ENCODE data around the gene LYRM4.

Gene LYRM4

GRCh38 chr6:5105146-5105545, 155.6 kb downstream of the LYRM4 start:
- TF ChIP-seq, protein P1, sequence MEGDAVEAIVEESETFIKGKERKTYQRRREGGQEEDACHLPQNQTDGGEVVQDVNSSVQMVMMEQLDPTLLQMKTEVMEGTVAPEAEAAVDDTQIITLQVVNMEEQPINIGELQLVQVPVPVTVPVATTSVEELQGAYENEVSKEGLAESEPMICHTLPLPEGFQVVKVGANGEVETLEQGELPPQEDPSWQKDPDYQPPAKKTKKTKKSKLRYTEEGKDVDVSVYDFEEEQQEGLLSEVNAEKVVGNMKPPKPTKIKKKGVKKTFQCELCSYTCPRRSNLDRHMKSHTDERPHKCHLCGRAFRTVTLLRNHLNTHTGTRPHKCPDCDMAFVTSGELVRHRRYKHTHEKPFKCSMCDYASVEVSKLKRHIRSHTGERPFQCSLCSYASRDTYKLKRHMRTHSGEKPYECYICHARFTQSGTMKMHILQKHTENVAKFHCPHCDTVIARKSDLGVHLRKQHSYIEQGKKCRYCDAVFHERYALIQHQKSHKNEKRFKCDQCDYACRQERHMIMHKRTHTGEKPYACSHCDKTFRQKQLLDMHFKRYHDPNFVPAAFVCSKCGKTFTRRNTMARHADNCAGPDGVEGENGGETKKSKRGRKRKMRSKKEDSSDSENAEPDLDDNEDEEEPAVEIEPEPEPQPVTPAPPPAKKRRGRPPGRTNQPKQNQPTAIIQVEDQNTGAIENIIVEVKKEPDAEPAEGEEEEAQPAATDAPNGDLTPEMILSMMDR (conservative IDR thresholded peaks at IDR 0.05; ENCODE audit: low read length), result no peak
- no peak overlapping the region for H3K4me3 ChIP-seq (ENCODE audit: low read length)
- no peak for DNase-seq (ENCODE audit: low read depth)

GRCh38 chr6:5104667-5105066, 156.1 kb downstream of the LYRM4 start:
- TF ChIP-seq, protein P1 (conservative IDR thresholded peaks at IDR 0.05; ENCODE audit: low read length), result no peak
- DNase-seq (ENCODE audit: low read depth), result no peak

GRCh38 chr6:5103250-5103649, 157.5 kb downstream of the LYRM4 start:
- TF ChIP-seq, protein P1 (conservative IDR thresholded peaks at IDR 0.05; ENCODE audit: low read length), result no peak
- DNase-seq (ENCODE audit: low read depth), result no peak
- H3K4me3 ChIP-seq (ENCODE audit: low read length), result no peak overlapping the region

More at GRCh38 chr6:5104667-5105066, 156.1 kb downstream of the LYRM4 start:
- no peak overlapping the region for H3K4me3 ChIP-seq (ENCODE audit: low read length)

GRCh38 chr6:5102267-5102970, 158.3 kb downstream of the LYRM4 start:
- H3K4me3 ChIP-seq (ENCODE audit: low read length), result no peak overlapping the region
- DNase-seq (ENCODE audit: low read depth), result no peak
- TF ChIP-seq, protein P1 (conservative IDR thresholded peaks at IDR 0.05; ENCODE audit: low read length), result no peak

- no peak for DNase-seq (ENCODE audit: low read depth)
- no peak overlapping the region for H3K4me3 ChIP-seq (ENCODE audit: low read length)
- TF ChIP-seq, protein P1 (conservative IDR thresholded peaks at IDR 0.05; ENCODE audit: low read length), result no peak
Observed at GRCh38 chr6:5100806-5101205, 159.9 kb downstream of the LYRM4 start.

GRCh38 chr6:5099537-5099936, 161.2 kb downstream of the LYRM4 start:
- TF ChIP-seq, protein P1 (conservative IDR thresholded peaks at IDR 0.05; ENCODE audit: low read length), result no peak
- no peak overlapping the region for H3K4me3 ChIP-seq (ENCODE audit: low read length)
- no peak for DNase-seq (ENCODE audit: low read depth)

DNA sequence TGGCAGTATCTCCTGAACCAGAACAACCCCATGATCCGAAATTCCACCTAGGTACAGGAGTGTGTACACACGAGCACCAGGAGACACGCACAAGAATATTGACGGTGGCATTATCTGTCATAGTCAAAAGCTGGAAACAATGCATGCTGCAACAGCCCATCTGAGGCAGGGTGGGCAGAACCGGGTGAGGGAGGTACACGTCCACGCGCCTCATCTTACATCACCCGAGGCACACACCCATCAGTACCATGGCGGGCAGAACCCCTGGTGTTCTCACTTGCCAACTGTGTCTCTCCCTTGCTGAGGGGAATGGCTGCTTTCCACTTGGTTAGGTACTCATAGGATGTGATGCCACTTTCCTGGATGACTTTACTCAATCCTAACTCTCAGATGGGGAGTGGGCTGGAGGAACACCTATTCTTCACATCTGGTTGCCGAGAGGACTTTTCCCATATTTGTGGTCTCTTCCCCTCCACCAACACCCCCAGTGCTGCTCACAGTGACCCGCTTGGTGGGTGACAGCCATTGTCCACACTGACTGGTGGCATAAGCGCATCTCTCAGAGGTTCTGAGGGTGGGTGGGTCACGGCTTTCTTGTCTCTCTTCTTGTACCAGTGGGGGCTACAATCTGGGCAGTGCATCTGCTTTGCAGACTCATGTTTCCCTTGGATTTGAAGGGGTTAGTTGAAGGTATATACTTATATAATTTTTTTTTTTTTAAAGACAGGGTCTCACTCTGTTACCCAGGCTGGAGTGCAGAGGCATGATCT, 162.1 kb downstream of the LYRM4 start:
- DNase-seq (ENCODE audit: low read depth), result no peak
- no peak overlapping the region for H3K4me3 ChIP-seq (ENCODE audit: low read length)
- TF ChIP-seq, protein P1 (conservative IDR thresholded peaks at IDR 0.05; ENCODE audit: low read length), result no peak

Data from AG10803 (cell line).